GM10248 (cell line): ENCODE data around the gene SYNJ2.

Experiments used
- CTCF ChIA-PET: fragments of 300-600 bp; sonication (Branson Sonifier 250); formaldehyde crosslinking; extraction: SDS; loops from one replicate; lab custom pipeline; 2021; ENCODE audit warnings: antibody characterized with exemption; lab: Yijun Ruan, JAX
- POLR2A ChIA-PET: fragments of 350-650 bp; sonication (Branson Sonifier 250); formaldehyde crosslinking; extraction: SDS; loops from one replicate; lab custom pipeline; 2020; ENCODE audit warnings: antibody characterized with exemption; lab: Yijun Ruan, JAX
- DNase-seq: peaks from one replicate; pipeline ENCODE4 v3.0.0; 2012; ENCODE audit errors: extremely low spot score
- TF ChIP-seq, protein P1 (sequence below): IDR thresholded peaks from 2 replicates; pipeline ENCODE4 v1.5.1; 2012; ENCODE audit warnings: mild to moderate bottlenecking, low read depth; ENCODE audit errors: extremely low read depth, missing control alignments, control extremely low read depth

SYNJ2 gene

DNA sequence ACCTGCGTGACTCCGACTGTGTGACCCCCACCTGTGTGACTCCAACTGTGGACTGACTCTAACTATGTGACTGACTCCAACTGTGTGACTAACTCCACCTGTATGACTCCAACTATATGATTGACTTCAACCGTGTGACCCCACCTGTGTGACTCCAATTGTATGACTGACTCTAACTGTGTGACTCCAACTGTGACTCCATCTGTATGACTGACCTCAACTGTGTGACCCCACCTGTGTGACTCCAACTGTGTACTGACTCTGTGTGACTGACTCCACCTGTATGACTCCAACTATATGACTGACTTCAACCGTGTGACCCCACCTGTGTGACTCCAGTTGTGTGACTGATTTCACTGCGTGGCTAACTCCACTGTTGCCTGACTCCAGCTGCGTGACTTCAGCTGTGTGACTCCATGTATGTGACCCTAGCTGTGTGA is 38.6 kb downstream of the SYNJ2 start:
- POLR2A ChIA-PET: no interaction called here
- CTCF ChIA-PET: interaction anchor here (1.5 kb wide), 1 partner anchor 14 kb away, joined by 3 read pairs; no protein-coding TSS in a partner anchor
- TF ChIP-seq, protein P1, sequence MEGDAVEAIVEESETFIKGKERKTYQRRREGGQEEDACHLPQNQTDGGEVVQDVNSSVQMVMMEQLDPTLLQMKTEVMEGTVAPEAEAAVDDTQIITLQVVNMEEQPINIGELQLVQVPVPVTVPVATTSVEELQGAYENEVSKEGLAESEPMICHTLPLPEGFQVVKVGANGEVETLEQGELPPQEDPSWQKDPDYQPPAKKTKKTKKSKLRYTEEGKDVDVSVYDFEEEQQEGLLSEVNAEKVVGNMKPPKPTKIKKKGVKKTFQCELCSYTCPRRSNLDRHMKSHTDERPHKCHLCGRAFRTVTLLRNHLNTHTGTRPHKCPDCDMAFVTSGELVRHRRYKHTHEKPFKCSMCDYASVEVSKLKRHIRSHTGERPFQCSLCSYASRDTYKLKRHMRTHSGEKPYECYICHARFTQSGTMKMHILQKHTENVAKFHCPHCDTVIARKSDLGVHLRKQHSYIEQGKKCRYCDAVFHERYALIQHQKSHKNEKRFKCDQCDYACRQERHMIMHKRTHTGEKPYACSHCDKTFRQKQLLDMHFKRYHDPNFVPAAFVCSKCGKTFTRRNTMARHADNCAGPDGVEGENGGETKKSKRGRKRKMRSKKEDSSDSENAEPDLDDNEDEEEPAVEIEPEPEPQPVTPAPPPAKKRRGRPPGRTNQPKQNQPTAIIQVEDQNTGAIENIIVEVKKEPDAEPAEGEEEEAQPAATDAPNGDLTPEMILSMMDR: no peak
- no peak for DNase-seq

- TF ChIP-seq, protein P1: no peak
- POLR2A ChIA-PET: no interaction called here
- DNase-seq: no peak
- CTCF ChIA-PET: interaction anchor here (1.5 kb wide), 1 partner anchor 14 kb away, joined by 3 read pairs; no protein-coding TSS in a partner anchor
These were observed 39.1 kb downstream of the SYNJ2 start for GRCh38 chr6:158020811-158021210.

GRCh38 chr6:158021376-158021775 is 39.7 kb downstream of the SYNJ2 start:
- CTCF ChIA-PET: interaction anchor here (1.1 to 1.5 kb wide), 3 partner anchors 9 to 39 kb away, joined by 3 to 5 read pairs (median 4); no protein-coding TSS in a partner anchor
- DNase-seq: no peak
- POLR2A ChIA-PET: no interaction called here
- TF ChIP-seq, protein P1: no peak

GRCh38 chr6:158021814-158022748 is 40.4 kb downstream of the SYNJ2 start:
- TF ChIP-seq, protein P1: no peak
- DNase-seq: no peak
- ChIA-PET POLR2A (no interaction called here), CTCF (interaction anchor here (1.1 to 1.5 kb wide), 3 partner anchors 9 to 39 kb away, joined by 3 to 5 read pairs (median 4); no protein-coding TSS in a partner anchor)

- TF ChIP-seq, protein P1: no peak
- ChIA-PET CTCF (interaction anchor here (1.1 to 1.3 kb wide), 2 partner anchors 8 to 40 kb away, joined by 4 to 5 read pairs; no protein-coding TSS in a partner anchor), POLR2A (no interaction called here)
These were observed 41.3 kb downstream of the SYNJ2 start for GRCh38 chr6:158022749-158023596.

GRCh38 chr6:158023597-158023939 is 41.9 kb downstream of the SYNJ2 start:
- POLR2A ChIA-PET: no interaction called here
- TF ChIP-seq, protein P1: no peak
- CTCF ChIA-PET: no interaction called here
- no peak for DNase-seq

More at GRCh38 chr6:158022749-158023596, 41.3 kb downstream of the SYNJ2 start:
- DNase-seq: no peak
